ENCODE measurements around the gene XCL1.

DNA sequence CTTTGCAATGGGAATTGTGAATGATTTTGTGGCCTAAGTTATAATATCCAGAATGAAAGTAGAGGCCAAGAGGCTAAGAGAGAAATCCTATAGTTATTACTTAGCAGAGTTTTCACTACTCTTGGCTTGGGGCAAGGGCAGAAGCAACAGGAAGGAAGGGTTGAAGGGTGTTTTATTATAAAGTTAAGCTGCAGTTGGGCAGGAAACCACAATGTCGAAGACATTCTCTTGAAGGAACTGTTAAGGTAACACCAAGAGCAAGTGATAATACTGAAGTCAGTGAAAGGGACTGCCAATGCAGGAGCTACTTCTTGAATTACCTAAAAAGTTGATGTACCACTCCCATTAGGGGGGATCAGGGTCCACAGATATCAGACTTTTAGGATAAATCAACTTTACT, 40.9 kb upstream of the XCL1 start:
- TF ChIP-seq, protein P1, sequence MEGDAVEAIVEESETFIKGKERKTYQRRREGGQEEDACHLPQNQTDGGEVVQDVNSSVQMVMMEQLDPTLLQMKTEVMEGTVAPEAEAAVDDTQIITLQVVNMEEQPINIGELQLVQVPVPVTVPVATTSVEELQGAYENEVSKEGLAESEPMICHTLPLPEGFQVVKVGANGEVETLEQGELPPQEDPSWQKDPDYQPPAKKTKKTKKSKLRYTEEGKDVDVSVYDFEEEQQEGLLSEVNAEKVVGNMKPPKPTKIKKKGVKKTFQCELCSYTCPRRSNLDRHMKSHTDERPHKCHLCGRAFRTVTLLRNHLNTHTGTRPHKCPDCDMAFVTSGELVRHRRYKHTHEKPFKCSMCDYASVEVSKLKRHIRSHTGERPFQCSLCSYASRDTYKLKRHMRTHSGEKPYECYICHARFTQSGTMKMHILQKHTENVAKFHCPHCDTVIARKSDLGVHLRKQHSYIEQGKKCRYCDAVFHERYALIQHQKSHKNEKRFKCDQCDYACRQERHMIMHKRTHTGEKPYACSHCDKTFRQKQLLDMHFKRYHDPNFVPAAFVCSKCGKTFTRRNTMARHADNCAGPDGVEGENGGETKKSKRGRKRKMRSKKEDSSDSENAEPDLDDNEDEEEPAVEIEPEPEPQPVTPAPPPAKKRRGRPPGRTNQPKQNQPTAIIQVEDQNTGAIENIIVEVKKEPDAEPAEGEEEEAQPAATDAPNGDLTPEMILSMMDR (IDR thresholded peaks at IDR 0.05; ENCODE audit: poor library complexity, severe bottlenecking), result no peak
- TF ChIP-seq EP300 (conservative IDR thresholded peaks at IDR 0.05; ENCODE audit: poor library complexity, severe bottlenecking), result no peak

Data from neural cell (in vitro differentiated cells).